Activated CD4-positive, alpha-beta T cell treated with anti-CD3 and anti-CD28 coated beads for 36 hours (primary cell): ENCODE measurements around the gene SNCAIP. TPM values are rescaled to one million over a fixed set of nuclear protein-coding genes. Genes with fewer than 3 reads are reported as not detected.

Experiments used
- ATAC-seq: fragments of 200-7000 bp; cut with Tn5 transposase; one replicate; pipeline ENCODE4 v1.10.0; 2021; ENCODE audit warnings: mild to moderate bottlenecking, moderate library complexity
- CTCF ChIA-PET: fragments of 350-600 bp; sonication (Branson Sonifier 250); formaldehyde crosslinking; loops from one replicate; lab custom pipeline; 2021; ENCODE audit warnings: antibody characterized with exemption; lab: Charles Lee
- POLR2A ChIA-PET: fragments of 350-600 bp; sonication (Branson Sonifier 250); formaldehyde crosslinking; loops from one replicate; lab custom pipeline; 2021; ENCODE audit warnings: antibody characterized with exemption, inconsistent platforms; lab: Charles Lee
- DNase-seq: peaks from one replicate; pipeline ENCODE4 v3.0.0-alpha.2; 2020
- H3K27ac Mint-ChIP-seq: one replicate; pipeline ENCODE4 v1.8.0; 2021; ENCODE audit warnings: mixed read lengths
- H3K27me3 Mint-ChIP-seq: one replicate; pipeline ENCODE4 v1.8.0; 2021; ENCODE audit warnings: mixed read lengths
- H3K36me3 Mint-ChIP-seq: one replicate; pipeline ENCODE4 v1.8.0; 2021; ENCODE audit warnings: low read depth, mixed read lengths
- H3K4me1 Mint-ChIP-seq: one replicate; pipeline ENCODE4 v1.8.0; 2021; ENCODE audit warnings: mixed read lengths
- H3K4me3 Mint-ChIP-seq: one replicate; pipeline ENCODE4 v1.8.0; 2021; ENCODE audit warnings: mild to moderate bottlenecking, moderate library complexity, mixed read lengths
- H3K9me3 Mint-ChIP-seq: one replicate; pipeline ENCODE4 v1.8.0; 2021; ENCODE audit warnings: low read depth, mixed read lengths
- intact Hi-C, 2 experiments: fragments of 100-400 bp; cut with DNase I in 1 of 2; cut with micrococcal nuclease in 1 of 2; formaldehyde crosslinking; loops; one replicate each; pipeline versions ENCODE4 v1.14.2 to v1.15.1; 2022 to 2024; cut with DNase I, micrococcal nuclease
- total RNA-seq, 2 experiments: library from RNA; stranded (reverse); gene quantifications; one replicate each; pipeline ENCODE4 v1.2.3, GENCODE V29; 2021

The SNCAIP gene
- total RNA-seq, 2 experiments from 2014 or later: not detected

- Mint-ChIP-seq H3K9me3 (no peaks in the 10 kb centered on the region), H3K27ac (no peak overlapping the region), H3K36me3 (no peaks in the 10 kb centered on the region), H3K4me1 (no peaks in the 10 kb centered on the region), H3K4me3 (no peak overlapping the region), H3K27me3 (peaks cover 10% of the 10 kb centered on the region)
- intact Hi-C loops: no loop called here
- ChIA-PET CTCF (no interaction called here), POLR2A (no interaction called here)
- DNase-seq (no peak), ATAC-seq (no peak)
Observed at GRCh38 chr5:122435761-122436160, 123.7 kb downstream of the SNCAIP start.

DNA sequence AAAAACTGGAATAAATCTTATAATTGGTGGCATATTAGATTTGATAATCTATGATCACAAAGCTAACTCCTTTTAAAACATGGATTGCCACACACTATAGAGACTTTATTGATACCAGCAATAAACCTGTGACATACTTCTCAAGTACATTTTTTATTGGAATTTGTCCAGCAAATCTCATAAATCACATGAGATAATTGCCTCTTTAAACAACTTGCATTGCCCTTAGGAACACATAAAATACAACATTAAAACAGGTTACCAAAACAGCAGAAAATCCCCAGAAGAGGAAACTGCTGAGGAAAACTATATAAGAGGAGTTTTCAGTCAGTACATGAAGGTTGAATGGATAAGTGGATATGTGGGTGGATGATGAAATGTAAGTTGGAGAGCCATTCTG, 124.6 kb downstream of the SNCAIP start:
- Mint-ChIP-seq H3K9me3 (no peaks in the 10 kb centered on the region), H3K4me3 (no peak overlapping the region), H3K36me3 (no peaks in the 10 kb centered on the region), H3K27me3 (peaks cover 10% of the 10 kb centered on the region), H3K27ac (no peak overlapping the region), H3K4me1 (no peaks in the 10 kb centered on the region)
- DNase-seq (no peak), ATAC-seq (no peak)
- ChIA-PET POLR2A (no interaction called here), CTCF (no interaction called here)
- intact Hi-C loops: no loop called here

DNA sequence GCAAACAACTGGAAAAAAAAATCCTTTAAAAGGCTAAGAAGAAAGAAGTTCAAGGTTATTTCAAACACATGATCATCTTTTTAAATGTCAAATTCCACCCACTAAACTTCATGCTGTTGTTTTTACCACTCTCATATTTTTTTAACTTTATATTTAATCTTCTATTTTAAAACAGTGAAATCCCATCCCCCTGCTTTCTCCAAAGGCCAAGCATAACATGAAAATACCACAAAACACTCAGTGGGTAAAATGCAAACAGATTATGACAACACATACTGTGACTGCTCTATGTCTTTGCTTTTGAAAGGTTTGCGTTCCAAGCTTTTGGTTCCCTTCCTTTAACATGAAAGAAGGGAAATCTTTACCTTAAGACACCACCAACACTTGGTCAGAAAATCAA, 127.6 kb downstream of the SNCAIP start:
- Mint-ChIP-seq H3K4me1 (no peaks in the 10 kb centered on the region), H3K36me3 (no peaks in the 10 kb centered on the region), H3K4me3 (no peak overlapping the region), H3K27me3 (peaks cover 6% of the 10 kb centered on the region), H3K9me3 (no peaks in the 10 kb centered on the region), H3K27ac (no peak overlapping the region)
- ChIA-PET CTCF (no interaction called here), POLR2A (no interaction called here)
- intact Hi-C loops: no loop called here
- no peak for DNase-seq
- ATAC-seq: no peak

DNA sequence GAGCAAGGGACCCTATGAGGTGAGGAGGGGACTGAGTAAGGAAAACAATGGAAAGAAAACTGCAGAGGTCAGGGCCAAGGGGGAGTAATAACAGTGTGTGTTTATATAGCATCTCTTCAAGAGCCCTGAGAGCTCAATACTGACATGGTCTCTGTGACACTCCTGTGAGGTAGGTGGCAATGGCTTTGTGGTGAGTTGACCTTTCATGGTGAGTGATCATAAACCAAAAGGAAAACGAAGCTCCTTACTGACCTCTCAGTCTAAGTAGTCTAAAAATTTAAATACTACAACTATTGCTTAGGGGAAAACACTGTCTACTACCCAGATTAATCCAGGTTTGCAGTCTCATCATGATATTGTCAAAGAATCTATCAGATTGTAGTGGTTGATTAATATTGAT, 130.9 kb downstream of the SNCAIP start:
- DNase-seq: no peak
- POLR2A ChIA-PET: interaction anchor here (0.7 kb wide), 1 partner anchor 1505 kb away, joined by 13 read pairs; no protein-coding TSS in a partner anchor
- CTCF ChIA-PET: no interaction called here
- Mint-ChIP-seq H3K9me3 (no peaks in the 10 kb centered on the region), H3K27ac (no peak overlapping the region), H3K4me3 (no peak overlapping the region), H3K4me1 (no peaks in the 10 kb centered on the region), H3K27me3 (peaks cover 6% of the 10 kb centered on the region), H3K36me3 (no peaks in the 10 kb centered on the region)
- intact Hi-C loops: no loop called here
- no peak for ATAC-seq

DNA sequence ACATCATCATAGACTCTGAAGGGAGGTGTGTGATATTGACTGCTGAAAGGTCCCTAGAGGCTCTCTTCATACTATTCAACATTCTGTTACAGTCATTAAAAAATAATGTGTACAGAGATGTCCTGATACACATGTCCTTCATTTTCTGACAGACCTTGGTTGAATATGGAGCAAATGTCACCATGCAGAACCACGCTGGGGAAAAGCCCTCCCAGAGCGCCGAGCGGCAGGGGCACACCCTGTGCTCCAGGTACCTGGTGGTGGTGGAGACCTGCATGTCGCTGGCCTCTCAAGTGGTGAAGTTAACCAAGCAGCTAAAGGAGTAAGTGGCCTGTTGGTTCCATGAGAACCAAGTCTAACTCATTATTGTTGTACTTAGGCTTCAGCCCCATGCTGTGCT, 132.4 kb downstream of the SNCAIP start:
- no peaks in the 10 kb centered on the region for H3K9me3 Mint-ChIP-seq
- no peaks in the 10 kb centered on the region for H3K36me3 Mint-ChIP-seq
- no peak overlapping the region for H3K27ac Mint-ChIP-seq
- H3K27me3 Mint-ChIP-seq: no peaks in the 10 kb centered on the region
- CTCF ChIA-PET: no interaction called here
- no peaks in the 10 kb centered on the region for H3K4me1 Mint-ChIP-seq
- POLR2A ChIA-PET: no interaction called here
- H3K4me3 Mint-ChIP-seq: no peak overlapping the region
- DNase-seq (no peak), ATAC-seq (no peak)
- intact Hi-C loops: no loop called here

- intact Hi-C loops: no loop called here
- H3K9me3 Mint-ChIP-seq: no peaks in the 10 kb centered on the region
Observed at GRCh38 chr5:122445070-122445469, 133.0 kb downstream of the SNCAIP start.

DNA sequence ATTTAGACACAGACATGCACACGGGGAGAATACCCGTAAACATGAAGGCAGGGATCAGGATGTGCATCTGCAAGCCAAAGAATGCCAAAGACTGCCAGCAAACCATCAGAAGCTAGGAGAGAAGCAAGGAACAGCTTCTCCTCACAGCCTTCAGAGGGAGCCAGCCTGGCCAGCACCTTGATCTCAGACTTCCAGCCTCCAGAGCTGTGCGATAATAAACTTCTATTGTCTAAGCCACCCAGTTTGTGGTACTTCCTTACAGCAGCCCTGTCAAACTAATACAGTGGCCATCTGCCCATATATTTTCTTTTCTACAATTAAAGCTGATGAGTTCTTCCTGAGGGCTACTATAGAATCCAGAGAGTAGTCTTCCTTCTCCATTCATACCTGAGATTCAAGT, 135.0 kb downstream of the SNCAIP start:
- DNase-seq: no peak
- ChIA-PET POLR2A (no interaction called here), CTCF (no interaction called here)
- Mint-ChIP-seq H3K36me3 (no peaks in the 10 kb centered on the region), H3K27ac (no peak overlapping the region), H3K4me1 (no peaks in the 10 kb centered on the region), H3K9me3 (no peaks in the 10 kb centered on the region), H3K4me3 (no peak overlapping the region), H3K27me3 (no peaks in the 10 kb centered on the region)
- no peak for ATAC-seq
- intact Hi-C loops: no loop called here

More at GRCh38 chr5:122445070-122445469, 133.0 kb downstream of the SNCAIP start:
- ChIA-PET POLR2A (no interaction called here), CTCF (no interaction called here)
- Mint-ChIP-seq H3K4me3 (no peak overlapping the region), H3K27ac (no peak overlapping the region), H3K4me1 (no peaks in the 10 kb centered on the region), H3K27me3 (no peaks in the 10 kb centered on the region), H3K36me3 (no peaks in the 10 kb centered on the region)
- no peak for DNase-seq
- no peak for ATAC-seq

DNA sequence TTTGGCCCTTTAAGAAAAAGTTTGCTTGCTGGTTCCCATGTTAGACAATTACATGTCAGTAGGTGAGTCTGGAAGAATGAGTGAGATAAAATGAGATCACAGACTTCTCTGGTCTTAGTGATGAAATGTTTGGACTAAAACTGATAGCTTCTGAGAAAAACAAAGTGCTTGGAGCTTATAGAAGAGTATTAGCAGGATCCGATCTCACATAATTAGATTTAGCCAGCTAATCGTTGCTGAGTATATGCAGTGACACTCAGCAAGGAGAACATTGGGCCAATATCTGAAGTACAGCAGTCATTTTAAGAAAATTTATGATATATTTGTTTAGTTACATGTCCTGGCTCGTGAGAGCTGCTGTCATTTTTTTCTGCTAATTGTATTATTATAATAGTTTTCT, 135.8 kb downstream of the SNCAIP start:
- no peak for DNase-seq
- intact Hi-C loops: no loop called here
- H3K27me3 Mint-ChIP-seq: no peaks in the 10 kb centered on the region
- no peak overlapping the region for H3K27ac Mint-ChIP-seq
- ATAC-seq: no peak
- H3K9me3 Mint-ChIP-seq: no peaks in the 10 kb centered on the region
- POLR2A ChIA-PET: no interaction called here
- CTCF ChIA-PET: no interaction called here
- no peaks in the 10 kb centered on the region for H3K36me3 Mint-ChIP-seq
- H3K4me3 Mint-ChIP-seq: no peak overlapping the region
- no peaks in the 10 kb centered on the region for H3K4me1 Mint-ChIP-seq

GRCh38 chr5:122454541-122454940, 142.5 kb downstream of the SNCAIP start:
- ATAC-seq: no peak
- Mint-ChIP-seq H3K4me1 (no peaks in the 10 kb centered on the region), H3K27me3 (no peaks in the 10 kb centered on the region), H3K4me3 (no peak overlapping the region), H3K27ac (no peak overlapping the region), H3K36me3 (no peaks in the 10 kb centered on the region), H3K9me3 (no peaks in the 10 kb centered on the region)
- intact Hi-C loops: no loop called here
- ChIA-PET POLR2A (no interaction called here), CTCF (interaction anchor here (0.7 kb wide), 1 partner anchor 710 kb away, joined by 3 read pairs; no protein-coding TSS in a partner anchor)
- no peak for DNase-seq

GRCh38 chr5:122455939-122456338, 143.9 kb downstream of the SNCAIP start:
- H3K27ac Mint-ChIP-seq: no peak overlapping the region
- no peaks in the 10 kb centered on the region for H3K36me3 Mint-ChIP-seq
- no peaks in the 10 kb centered on the region for H3K4me1 Mint-ChIP-seq
- ChIA-PET POLR2A (no interaction called here), CTCF (no interaction called here)
- DNase-seq (no peak), ATAC-seq (no peak)
- H3K4me3 Mint-ChIP-seq: no peak overlapping the region
- intact Hi-C loops: no loop called here
- H3K9me3 Mint-ChIP-seq: no peaks in the 10 kb centered on the region
- H3K27me3 Mint-ChIP-seq: no peaks in the 10 kb centered on the region

DNA sequence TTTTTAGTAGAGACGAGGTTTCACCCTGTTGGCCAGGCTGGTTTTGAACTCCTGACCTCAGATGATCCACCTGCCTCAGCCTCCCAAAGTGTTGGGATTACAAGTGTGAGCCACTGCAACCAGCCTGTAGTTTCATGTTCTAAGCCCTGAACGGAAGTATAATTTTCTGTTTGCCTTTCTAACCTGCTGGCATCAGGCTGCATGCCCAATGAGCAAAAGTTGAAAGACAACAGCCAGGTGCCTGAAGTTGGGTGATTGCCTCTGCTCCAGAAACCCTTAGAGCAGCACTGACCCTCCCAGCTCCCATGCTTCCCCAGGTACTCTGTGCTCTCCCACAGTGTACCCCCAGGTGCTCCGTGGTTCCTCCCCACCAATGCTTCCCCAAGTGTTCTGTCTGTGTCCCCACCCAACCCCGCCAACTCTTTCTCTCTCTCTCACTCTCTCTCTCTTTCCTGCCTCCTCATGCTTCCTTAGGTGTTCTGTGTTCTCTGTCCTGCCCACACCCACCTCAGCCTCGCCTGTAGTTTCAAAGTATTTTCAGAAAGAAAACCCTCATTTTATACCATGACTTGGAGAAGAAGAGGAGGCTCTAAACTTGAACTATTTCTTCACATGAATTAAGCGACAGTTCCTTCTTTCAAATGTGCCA, 145.3 kb downstream of the SNCAIP start:
- Mint-ChIP-seq H3K27ac (no peak overlapping the region), H3K4me1 (no peaks in the 10 kb centered on the region), H3K9me3 (no peaks in the 10 kb centered on the region), H3K27me3 (no peaks in the 10 kb centered on the region), H3K36me3 (no peaks in the 10 kb centered on the region), H3K4me3 (no peak overlapping the region)
- ChIA-PET CTCF (no interaction called here), POLR2A (no interaction called here)
- intact Hi-C loops: no loop called here
- ATAC-seq: no peak
- no peak for DNase-seq

DNA sequence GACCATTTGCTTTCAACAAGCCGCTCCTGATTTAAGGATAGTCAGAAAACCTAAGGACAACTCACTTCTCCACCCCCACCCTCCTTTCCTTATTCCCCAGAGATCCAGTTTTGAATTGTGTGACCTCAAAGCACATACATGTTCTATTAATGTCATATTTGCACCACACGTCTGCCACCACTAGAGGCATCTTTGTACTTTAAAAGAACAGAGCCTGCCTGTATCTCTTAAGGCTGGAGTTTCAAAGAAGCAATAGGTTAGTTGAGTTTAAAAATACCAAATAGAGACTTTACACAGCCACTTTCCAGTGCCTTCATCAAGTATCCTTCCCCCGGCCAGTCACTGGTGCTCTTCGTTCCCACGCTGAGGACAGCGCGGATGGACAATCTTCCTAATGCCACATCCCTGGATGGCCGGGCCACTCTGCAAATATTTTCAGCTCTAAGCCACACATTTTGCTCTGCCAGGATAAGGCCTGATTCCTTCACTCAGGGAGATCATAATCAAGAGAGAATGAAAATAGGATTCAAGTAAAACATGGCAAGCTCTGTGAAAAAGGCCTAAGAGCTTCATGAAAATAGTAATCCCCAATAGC, 146.3 kb downstream of the SNCAIP start:
- peaks cover 2% of the 10 kb centered on the region for H3K27me3 Mint-ChIP-seq
- H3K27ac Mint-ChIP-seq: no peak overlapping the region
- no peaks in the 10 kb centered on the region for H3K36me3 Mint-ChIP-seq
- DNase-seq (no peak), ATAC-seq (no peak)
- H3K9me3 Mint-ChIP-seq: no peaks in the 10 kb centered on the region
- H3K4me3 Mint-ChIP-seq: no peak overlapping the region
- POLR2A ChIA-PET: no interaction called here
- H3K4me1 Mint-ChIP-seq: no peaks in the 10 kb centered on the region
- CTCF ChIA-PET: interaction anchor here (0.6 to 1.0 kb wide), 2 partner anchors 10 to 541 kb away, joined by 3 read pairs; no protein-coding TSS in a partner anchor
- intact Hi-C loops: loop anchor here in 1 of 2 experiments (1.0 kb wide), 1 partner anchor 542 kb away; no protein-coding TSS in a partner anchor
